ENCODE measurements around the gene KIF1B.

Gene KIF1B

GRCh38 chr1:10209905-10210810, at the start of gene KIF1B:
TSS of gene KIF1B (plus strand) at chr1:10210570. CDS start at chr1:10232329, 21,759 bp downstream.
- peak; percentile 100 for DNase-seq

- DNase-seq: no peak
These were observed 49.4 kb upstream of the KIF1B start for GRCh38 chr1:10160907-10161490.

- DNase-seq: no peak
These were observed 48.7 kb upstream of the KIF1B start for GRCh38 chr1:10161541-10162290.

- no peak for DNase-seq
These were observed 41.4 kb upstream of the KIF1B start for GRCh38 chr1:10168912-10169514.

GRCh38 chr1:10170239-10170574, 40.2 kb upstream of the KIF1B start:
- DNase-seq: no peak

- DNase-seq: no peak
These were observed 39.1 kb upstream of the KIF1B start for GRCh38 chr1:10171105-10171767.

GRCh38 chr1:10171995-10172669, 38.2 kb upstream of the KIF1B start:
- no peak for DNase-seq

- DNase-seq: no peak
These were observed 36.8 kb upstream of the KIF1B start for GRCh38 chr1:10173582-10173981.

- no peak for DNase-seq
These were observed 32.5 kb upstream of the KIF1B start for GRCh38 chr1:10177876-10178275.

GRCh38 chr1:10178597-10179405, 31.6 kb upstream of the KIF1B start:
- no peak for DNase-seq

- DNase-seq: no peak
These were observed 30.8 kb upstream of the KIF1B start for GRCh38 chr1:10179406-10180091.

- no peak for DNase-seq
These were observed 29.2 kb upstream of the KIF1B start for GRCh38 chr1:10181154-10181553.

GRCh38 chr1:10185759-10186158, 24.6 kb upstream of the KIF1B start:
- DNase-seq: no peak

- no peak for DNase-seq
These were observed 23.9 kb upstream of the KIF1B start for GRCh38 chr1:10186331-10187025.

- no peak for DNase-seq
These were observed 23.4 kb upstream of the KIF1B start for GRCh38 chr1:10187026-10187334.

- no peak for DNase-seq
These were observed 22.2 kb upstream of the KIF1B start for GRCh38 chr1:10188133-10188650.

GRCh38 chr1:10189659-10190058, 20.7 kb upstream of the KIF1B start:
- DNase-seq: no peak

- no peak for DNase-seq
These were observed 18.1 kb upstream of the KIF1B start for GRCh38 chr1:10192263-10192662.

GRCh38 chr1:10193288-10193687, 17.1 kb upstream of the KIF1B start:
- no peak for DNase-seq

GRCh38 chr1:10195570-10195969, 14.8 kb upstream of the KIF1B start:
- no peak for DNase-seq

Measured in NCI-H510A (cell line).